GM18511 (cell line): ENCODE measurements around the gene STKLD1.
"Not testable (repeated sequence)": the region's sequence is repeated elsewhere in the genome, so short reads cannot be mapped to it uniquely, and the experiment has no call there.

Experiments
- ATAC-seq: cut with Tn5 transposase; IDR thresholded peaks from one replicate; pipeline ENCODE4 v1.9.1; 2021; ENCODE audit warnings: mild to moderate bottlenecking, moderate library complexity; ENCODE audit not compliant: unreplicated experiment

STKLD1 gene

DNA sequence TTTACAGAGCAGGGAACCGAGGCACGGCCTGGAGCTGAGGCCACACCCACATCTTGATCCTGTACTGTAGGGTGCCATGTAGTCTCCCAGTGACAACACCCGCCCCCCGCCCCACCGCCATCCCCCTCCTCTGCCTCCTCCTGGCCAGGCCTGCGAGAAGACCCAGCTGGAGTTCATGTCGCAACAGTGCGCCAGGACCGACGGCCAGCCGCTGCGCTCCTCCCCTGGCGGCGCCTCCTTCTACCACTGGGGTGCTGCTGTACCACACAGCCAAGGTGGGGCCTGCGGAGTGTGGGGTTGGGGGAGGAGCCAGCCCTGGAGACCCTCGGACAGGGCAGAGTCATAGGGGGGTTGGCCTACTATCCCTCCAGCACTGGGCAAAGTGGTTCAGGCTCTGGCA is 60.5 kb downstream of the STKLD1 start:
- no peak for ATAC-seq

DNA sequence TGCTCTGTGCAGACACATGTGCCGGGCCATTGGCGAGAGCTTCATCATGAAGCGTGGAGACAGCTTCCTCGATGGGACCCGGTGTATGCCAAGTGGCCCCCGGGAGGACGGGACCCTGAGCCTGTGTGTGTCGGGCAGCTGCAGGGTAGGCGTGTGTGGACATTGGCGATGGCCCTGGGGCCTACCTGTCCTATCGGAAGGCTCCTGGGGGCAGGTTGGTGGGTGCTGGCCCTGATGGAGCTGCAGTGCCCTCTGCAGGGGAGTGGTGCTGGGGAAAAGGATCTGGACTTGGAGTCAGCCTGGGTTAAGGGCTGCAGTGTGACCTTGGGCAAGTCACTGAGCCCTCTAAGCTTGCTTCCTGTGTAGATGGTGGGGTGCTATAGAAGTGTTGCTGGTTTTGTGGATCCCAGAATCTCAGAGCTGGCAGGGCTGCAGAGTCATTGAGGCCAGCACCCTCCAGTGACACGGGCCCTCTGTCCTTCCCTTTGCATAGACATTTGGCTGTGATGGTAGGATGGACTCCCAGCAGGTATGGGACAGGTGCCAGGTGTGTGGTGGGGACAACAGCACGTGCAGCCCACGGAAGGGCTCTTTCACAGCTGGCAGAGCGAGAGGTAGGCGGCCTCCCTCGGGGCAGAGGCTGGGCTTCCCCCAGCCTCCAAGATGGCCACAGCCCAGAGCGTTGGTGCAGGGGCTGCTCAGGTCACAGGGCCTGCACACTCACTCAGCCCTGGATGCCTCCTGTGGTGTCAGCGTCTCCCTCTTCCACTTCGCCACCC is 61.8 kb downstream of the STKLD1 start:
- no peak for ATAC-seq

DNA sequence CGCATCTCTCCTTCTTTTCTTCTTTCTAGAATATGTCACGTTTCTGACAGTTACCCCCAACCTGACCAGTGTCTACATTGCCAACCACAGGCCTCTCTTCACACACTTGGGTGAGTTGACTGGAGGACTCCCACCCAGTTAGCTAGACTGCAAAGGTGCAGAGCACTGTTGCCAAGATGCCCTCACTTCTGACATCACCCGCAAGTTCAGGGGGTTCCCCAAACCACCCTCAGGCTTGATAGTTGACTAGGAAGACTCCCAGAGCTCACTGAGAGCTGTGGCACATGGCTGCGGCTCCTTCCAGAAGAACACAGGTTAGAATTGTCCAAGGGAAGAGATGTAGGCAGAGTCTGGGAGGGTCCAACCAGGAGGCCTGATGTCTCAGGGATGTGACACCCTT is 63.2 kb downstream of the STKLD1 start:
- ATAC-seq: no peak

DNA sequence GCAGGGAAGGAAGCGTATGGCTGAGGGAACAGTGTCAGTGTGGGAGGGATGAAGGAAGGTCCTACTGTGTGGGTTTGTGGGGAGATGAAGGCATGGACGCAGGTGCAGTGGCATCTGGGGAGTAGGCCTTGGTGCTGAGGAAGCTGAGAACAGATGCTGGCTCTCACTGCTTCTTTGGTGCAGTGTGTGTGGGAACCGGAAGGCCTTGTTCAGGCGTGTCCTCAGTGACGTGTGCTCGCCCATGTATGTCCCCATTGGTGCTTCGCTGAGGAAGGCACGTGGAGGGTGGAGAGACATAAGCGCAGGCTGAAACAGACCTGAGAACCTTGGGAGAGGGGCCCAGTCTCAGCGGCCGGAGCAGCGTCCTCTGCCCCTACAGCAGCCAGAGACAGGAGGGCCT is 64.7 kb downstream of the STKLD1 start:
- ATAC-seq: peak; percentile 68

DNA sequence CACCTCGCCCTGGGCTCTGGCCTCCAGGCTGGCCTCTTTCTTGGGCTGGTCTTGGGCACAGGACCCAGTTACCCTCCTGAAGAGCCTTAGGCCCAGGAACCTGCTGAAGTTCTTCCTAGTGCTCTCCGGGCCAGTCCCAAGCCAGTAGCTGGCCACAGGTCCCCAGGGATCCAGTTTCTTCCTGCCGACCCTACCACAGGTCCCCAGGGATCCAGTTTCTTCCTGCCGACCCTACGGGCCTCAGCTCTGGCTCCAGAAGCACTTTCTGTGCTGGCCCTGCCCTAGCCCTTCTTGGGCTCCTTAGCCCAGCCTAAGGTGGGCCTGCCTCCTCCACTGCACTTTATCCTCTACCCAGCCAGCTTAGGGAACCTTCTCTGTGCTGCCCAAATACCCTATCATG is 65.4 kb downstream of the STKLD1 start:
- no peak for ATAC-seq

DNA sequence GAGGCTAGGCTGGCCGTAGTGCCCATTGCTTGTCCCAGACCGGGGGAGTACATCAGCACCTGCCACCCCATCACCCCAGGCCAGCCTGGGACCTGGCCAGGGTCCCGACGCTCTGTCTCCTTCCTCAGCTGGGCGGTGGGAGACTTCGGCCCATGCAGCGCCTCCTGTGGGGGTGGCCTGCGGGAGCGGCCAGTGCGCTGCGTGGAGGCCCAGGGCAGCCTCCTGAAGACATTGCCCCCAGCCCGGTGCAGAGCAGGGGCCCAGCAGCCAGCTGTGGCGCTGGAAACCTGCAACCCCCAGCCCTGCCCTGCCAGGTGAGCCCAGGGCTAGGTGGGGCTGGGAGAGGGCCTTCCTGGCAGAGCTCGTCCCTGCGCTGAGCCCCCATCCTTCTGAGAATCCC is 67.1 kb downstream of the STKLD1 start:
- no peak for ATAC-seq

DNA sequence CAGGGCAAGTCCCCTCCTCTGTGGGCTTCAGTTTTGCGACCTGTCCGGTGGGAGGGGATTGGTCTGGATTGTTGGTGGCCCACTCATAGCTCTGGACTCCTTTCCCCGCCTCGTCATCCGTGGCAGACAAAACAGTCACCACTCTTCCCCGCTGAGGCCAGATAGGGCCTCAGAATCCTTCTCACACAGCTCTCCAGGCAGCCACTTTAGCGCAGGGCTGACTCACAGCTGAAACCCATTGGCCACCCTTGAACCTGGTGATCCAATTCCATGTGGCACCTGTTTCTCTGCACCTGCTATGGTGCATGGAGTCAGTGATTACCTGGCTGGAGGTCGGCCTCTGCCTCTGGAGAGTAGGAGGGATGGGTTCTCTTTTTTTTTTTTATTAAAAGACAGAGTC is 67.8 kb downstream of the STKLD1 start:
- no peak for ATAC-seq

DNA sequence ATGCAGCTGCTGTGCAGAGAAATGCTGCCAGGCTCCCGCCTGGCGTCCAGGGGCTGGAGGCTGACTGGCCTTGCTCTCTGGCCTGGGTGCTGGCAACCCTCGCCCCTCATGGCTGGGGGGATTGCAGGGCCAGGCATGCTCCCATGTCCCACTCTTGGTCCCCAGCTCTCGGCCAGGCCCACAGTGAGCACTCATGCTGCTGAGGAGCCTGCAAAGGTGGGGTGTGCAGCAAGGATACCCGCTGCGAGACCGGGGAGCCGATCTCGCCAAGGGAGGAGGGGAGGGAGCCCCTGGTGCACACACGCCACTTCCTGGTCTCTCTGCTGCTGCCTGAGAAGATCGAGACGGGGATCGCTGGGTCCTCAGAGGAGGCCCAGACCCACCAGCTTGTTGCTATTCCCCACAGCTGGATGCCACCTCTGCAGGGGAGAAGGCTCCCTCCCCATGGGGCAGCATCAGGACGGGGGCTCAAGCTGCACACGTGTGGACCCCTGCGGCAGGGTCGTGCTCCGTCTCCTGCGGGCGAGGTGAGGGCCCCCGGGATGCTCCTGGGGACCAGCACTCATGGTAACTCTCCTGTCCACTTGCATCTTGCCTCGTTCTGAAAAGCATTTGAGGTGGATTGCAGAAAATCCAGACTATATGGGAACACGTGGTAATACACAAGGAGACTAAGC is 69.3 kb downstream of the STKLD1 start:
- ATAC-seq: no peak

DNA sequence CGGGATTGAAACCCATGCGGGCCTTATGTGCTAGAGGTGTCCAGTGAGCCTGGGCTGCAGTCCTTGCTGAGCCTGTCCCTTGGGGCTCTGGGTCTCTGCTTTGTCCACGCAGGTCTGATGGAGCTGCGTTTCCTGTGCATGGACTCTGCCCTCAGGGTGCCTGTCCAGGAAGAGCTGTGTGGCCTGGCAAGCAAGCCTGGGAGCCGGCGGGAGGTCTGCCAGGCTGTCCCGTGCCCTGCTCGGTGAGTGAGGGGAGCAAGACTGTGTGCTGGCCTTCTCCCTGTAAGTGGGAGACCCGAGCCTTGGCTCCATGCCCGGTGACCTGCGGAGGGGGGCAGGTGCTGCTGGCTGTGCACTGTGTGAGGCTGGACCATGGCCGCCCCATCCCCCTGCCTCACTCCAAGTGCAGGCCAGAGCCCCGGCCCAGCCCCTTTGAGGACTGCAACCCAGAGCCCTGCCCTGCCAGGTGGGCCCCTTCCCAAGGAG is 72.4 kb downstream of the STKLD1 start:
- no peak for ATAC-seq

DNA sequence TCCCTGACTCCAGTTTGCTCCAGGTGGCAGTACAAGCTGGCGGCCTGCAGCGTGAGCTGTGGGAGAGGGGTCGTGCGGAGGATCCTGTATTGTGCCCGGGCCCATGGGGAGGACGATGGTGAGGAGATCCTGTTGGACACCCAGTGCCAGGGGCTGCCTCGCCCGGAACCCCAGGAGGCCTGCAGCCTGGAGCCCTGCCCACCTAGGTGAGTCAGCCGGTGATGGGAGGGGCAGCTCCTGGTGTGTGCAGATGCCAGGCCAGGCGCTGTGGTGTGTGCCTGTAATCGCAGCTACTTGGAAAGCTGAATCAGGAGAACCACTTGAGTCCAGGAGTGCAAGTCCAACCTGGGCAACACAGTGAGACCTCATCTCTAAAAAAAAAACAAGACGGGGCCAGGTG is 73.6 kb downstream of the STKLD1 start:
- ATAC-seq: no peak

DNA sequence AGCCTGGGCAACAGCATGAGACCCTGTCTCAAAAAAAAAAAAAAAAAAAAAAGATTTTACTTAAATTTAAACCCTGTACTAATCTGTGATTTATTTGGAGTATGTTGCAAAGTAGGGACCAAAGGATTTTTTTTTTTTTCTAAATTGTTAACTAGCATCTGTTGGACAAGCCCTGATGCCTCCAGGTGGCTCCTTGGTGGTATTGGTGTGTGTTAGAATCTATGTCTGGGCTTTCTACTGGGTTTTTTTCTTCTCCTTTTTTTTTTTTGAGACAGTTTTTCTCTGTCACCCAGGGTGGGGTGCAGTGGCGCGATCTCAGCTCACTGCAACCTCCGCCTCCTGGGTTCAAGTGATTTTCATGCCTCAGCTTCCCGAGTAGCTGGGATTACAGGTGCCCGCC is 75.7 kb downstream of the STKLD1 start:
- ATAC-seq: not testable (repeated sequence)

DNA sequence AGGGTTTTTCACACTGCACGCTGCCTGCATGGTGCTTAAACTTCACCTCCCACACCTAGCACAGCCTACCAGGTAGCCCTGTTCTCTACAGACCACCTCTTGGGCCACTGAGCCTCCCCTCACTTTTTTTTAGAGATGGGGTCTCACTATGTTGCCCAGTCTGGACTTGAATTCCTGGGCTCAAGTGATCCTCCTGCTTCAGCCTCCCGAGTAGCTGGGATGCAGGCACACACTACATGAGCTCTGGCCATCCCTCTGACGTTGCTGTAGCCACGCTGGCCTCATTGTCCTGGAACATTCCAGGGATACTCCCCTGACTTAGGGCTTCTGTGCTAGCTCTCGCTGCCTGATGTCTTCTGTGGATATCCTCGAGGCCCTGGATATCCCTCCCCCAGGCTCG is 76.4 kb downstream of the STKLD1 start:
- no peak for ATAC-seq

DNA sequence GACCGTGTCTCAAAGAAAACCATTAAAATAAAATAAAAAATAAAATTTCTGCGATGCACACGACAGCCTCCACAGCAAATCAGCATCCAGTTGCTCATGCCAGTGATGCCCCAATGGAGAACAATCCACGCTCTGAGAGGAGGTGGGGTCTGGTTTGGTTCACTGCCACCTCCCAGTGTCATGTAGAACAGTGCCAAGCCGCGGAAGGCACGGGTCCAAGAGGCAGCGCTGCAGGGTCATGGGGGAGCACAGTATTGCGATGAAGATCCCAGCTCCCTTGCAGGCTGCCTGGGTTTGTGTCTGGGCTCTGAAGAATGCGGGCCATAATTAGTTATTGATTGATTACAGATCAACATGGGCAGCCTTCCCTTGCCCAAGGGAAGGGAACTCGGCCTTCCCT is 77.5 kb downstream of the STKLD1 start:
- ATAC-seq: no peak

DNA sequence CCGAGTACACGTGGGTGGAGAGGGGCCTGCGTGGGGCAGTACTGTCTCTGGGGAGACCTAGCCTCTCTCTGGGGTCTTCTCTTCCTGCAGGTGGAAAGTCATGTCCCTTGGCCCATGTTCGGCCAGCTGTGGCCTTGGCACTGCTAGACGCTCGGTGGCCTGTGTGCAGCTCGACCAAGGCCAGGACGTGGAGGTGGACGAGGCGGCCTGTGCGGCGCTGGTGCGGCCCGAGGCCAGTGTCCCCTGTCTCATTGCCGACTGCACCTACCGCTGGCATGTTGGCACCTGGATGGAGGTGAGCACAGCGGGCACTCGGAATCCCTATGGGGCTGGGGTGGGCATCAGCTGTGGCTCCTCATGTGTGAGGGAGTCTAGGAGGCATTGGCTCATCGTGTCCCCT is 78.2 kb downstream of the STKLD1 start:
- ATAC-seq: no peak

DNA sequence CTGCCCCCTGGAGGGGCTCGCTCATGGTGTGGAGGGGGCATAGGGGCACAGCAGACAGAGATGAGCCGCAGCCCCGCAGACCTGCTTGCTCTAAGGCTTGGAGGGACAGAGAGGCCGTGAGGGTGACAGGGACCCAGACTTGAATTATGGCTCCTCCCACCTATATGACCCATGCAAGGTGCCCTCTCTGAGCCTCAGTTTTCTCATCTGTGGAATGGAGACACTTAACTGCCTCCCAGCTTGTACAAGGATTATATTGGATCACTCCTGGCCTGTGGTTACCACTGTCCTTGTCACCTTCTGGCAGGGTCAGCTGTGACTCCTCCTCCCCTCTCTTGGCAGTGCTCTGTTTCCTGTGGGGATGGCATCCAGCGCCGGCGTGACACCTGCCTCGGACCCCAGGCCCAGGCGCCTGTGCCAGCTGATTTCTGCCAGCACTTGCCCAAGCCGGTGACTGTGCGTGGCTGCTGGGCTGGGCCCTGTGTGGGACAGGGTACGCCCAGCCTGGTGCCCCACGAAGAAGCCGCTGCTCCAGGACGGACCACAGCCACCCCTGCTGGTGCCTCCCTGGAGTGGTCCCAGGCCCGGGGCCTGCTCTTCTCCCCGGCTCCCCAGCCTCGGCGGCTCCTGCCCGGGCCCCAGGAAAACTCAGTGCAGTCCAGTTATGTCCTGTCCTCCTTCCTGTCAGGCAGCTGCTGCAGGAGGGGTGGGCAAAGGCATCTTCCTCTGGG is 78.9 kb downstream of the STKLD1 start:
- ATAC-seq: no peak
